Pancreas (tissue), 10 donors: ENCODE results near the gene EMSY. TPM values are rescaled to one million over a fixed set of nuclear protein-coding genes. Genes with fewer than 3 reads are reported as not detected.

Source experiments
- ATAC-seq, 4 donors: fragments of 200-7000 bp; cut with Tn5 transposase; one replicate each; pipeline versions ENCODE4 v1.8.0 to v1.9.1; 2020; ENCODE audit warnings: mild to moderate bottlenecking in 4 of 4, moderate library complexity in 4 of 4
- DNase-seq, 6 donors: peaks; one replicate each; pipeline ENCODE4 v3.0.0-alpha.2; 2020
- FAIRE-seq: peaks from 2 replicates; lab custom pipeline; 2012; peaks lifted over from hg19 to GRCh38; lab: Jason Lieb, UNC
- H3K27ac ChIP-seq, 4 donors: fragments of 200-600 bp; sonication (generic); 1 replicate in 3 of 4; 2 replicates in 1 of 4; pipeline versions ENCODE4 v1.5.0 to v1.8.0; 2020
- H3K27me3 ChIP-seq, 4 donors: fragments of 200-600 bp; one replicate each; pipeline ENCODE4 v1.8.0; 2021
- H3K36me3 ChIP-seq, 3 donors: fragments of 200-600 bp; sonication (generic) in 1 of 3; one replicate each; pipeline versions ENCODE4 v1.5.0 to v1.8.0; 2020 to 2021
- H3K4me1 ChIP-seq, 3 donors: fragments of 200-600 bp; one replicate each; pipeline ENCODE4 v1.8.0; 2021
- H3K4me3 ChIP-seq, 4 donors: fragments of 200-600 bp; sonication (generic) in 2 of 4; one replicate each; pipeline versions ENCODE4 v1.5.0 to v1.8.0; 2020 to 2021
- H3K9me3 ChIP-seq, 4 donors: fragments of 200-600 bp; one replicate each; pipeline ENCODE4 v1.8.0; 2021
- CTCF ChIP-seq, 4 donors: fragments of 200-600 bp; sonication (generic) in 3 of 4; IDR thresholded peaks; one replicate each; pipeline versions ENCODE4 v1.5.0 to v1.8.0; 2021; ENCODE audit warnings: antibody characterized with exemption in 4 of 4
- WGBS, 2 donors: extraction: QIAGEN DNeasy Blood & Tissue Kit; methylation state at CpG; one replicate each; pipeline ENCODE4 v1.1.7; 2013; 5-methylcytosine and 5-hydroxymethylcytosine counted together
- intact Hi-C, 3 donors: fragments of 100-400 bp; cut with DNase I; formaldehyde crosslinking; loops; one replicate each; pipeline versions ENCODE4 v1.11.1 to v1.14.2; 2022
- polyA plus RNA-seq, 2 donors: library from polyadenylated mRNA; stranded (reverse); fragments of 200-250 nt; gene quantifications; one replicate each; pipeline ENCODE4 v1.2.3, GENCODE V29; 2013
- total RNA-seq, 6 donors: library from RNA; stranded (reverse); fragmentation: NEBNext Ultra II Directional in 4 of 6; extraction: Animal tissue kit (Norgen Biotek cat#: 25700) in 4 of 6; gene quantifications; one replicate each; pipeline versions ENCODE4 v1.2.1 to v1.2.4, GENCODE V29; 2021 to 2023
- donor health status: healthy with polysubstance abuse.
- donor health status: DM: no; HTN: no; CAD: no; lungs with moderate emphysema.
- donor health status: DM: no; HTN: no; CAD: no.
- donor health status: control.
- donor health status: control.
- donor health status: Bipolar disorder and iron deficiency.
- donor health status: DM: yes; HTN: yes; CAD: no.
- donor health status: DM: no; HTN: no; CAD: no.
- donor health status: DM: no; HTN: no; CAD: no.
- donor health status: DM: yes; HTN: yes; CAD: no.

EMSY gene
- total and polyA plus RNA-seq, 8 donors = 4.6 to 14.0 (median 7.0) TPM

GRCh38 chr11:76512851-76513653 is 68.2 kb downstream of the EMSY start:
- intact Hi-C loops = loop anchor here in 1 of 3 donors (10.0 kb wide), 1 partner anchor 308 kb away; the partner anchor contains the start of gene WNT11
- peak in 3 of 4 donors; percentile 59 to 76 (median 71) for ATAC-seq
- TF ChIP-seq CTCF (IDR thresholded peaks at IDR 0.05) = no peak
- no peak for FAIRE-seq
- Histone ChIP-seq H3K9me3 (no peaks in the 10 kb centered on the region), H3K27ac (no peak overlapping the region), H3K36me3 (no peaks in the 10 kb centered on the region), H3K4me1 (peaks cover 3 to 26% (median 26%) of the 10 kb centered on the region in 3 donors), H3K27me3 (no peaks in the 10 kb centered on the region), H3K4me3 (no peak overlapping the region)
- DNase-seq = no peak
- WGBS, 2 donors = 46 to 50% methylated on average over 1 of the region's 1 CpG

GRCh38 chr11:76513654-76514034 is 68.8 kb downstream of the EMSY start:
- no peak overlapping the region for H3K4me3 ChIP-seq
- DNase-seq = no peak
- TF ChIP-seq CTCF (IDR thresholded peaks at IDR 0.05) = no peak
- no peak for FAIRE-seq
- ATAC-seq = no peak
- H3K36me3 ChIP-seq = no peaks in the 10 kb centered on the region
- H3K27ac ChIP-seq = no peak overlapping the region
- 81 to 84% methylated on average over 3 of the region's 3 CpGs for WGBS, 2 donors
- H3K9me3 ChIP-seq = no peaks in the 10 kb centered on the region
- intact Hi-C loops = loop anchor here in 1 of 3 donors (10.0 kb wide), 1 partner anchor 309 kb away; the partner anchor contains the start of gene WNT11
- peaks cover 3 to 26% (median 26%) of the 10 kb centered on the region in 3 donors for H3K4me1 ChIP-seq
- no peaks in the 10 kb centered on the region for H3K27me3 ChIP-seq

- no peaks in the 10 kb centered on the region for H3K27me3 ChIP-seq
- peaks cover 3 to 21% (median 20%) of the 10 kb centered on the region in 3 donors for H3K4me1 ChIP-seq
- H3K36me3 ChIP-seq = no peaks in the 10 kb centered on the region
- FAIRE-seq (no peak), DNase-seq (no peak), ATAC-seq (peak in 2 of 4 donors; percentile 35 to 57)
- H3K9me3 ChIP-seq = no peaks in the 10 kb centered on the region
- intact Hi-C loops = loop anchor here in 1 of 3 donors (10.0 kb wide), 1 partner anchor 311 kb away; the partner anchor contains the start of gene WNT11
- 33 to 51% methylated on average over 1 of the region's 1 CpG for WGBS, 2 donors
- no peak overlapping the region for H3K27ac ChIP-seq
- TF ChIP-seq CTCF (IDR thresholded peaks at IDR 0.05) = no peak
- no peak overlapping the region for H3K4me3 ChIP-seq
Measured at GRCh38 chr11:76515494-76515893, 70.7 kb downstream of the EMSY start.

GRCh38 chr11:76523147-76523546 is 78.3 kb downstream of the EMSY start:
- Histone ChIP-seq H3K4me1 (peaks cover 8 to 18% (median 16%) of the 10 kb centered on the region in 3 donors), H3K27ac (no peak overlapping the region), H3K36me3 (peaks cover 0 to 3% (median 0%) of the 10 kb centered on the region in 3 donors), H3K9me3 (no peaks in the 10 kb centered on the region), H3K4me3 (no peak overlapping the region), H3K27me3 (no peaks in the 10 kb centered on the region)
- WGBS, 2 donors = 48 to 49% methylated on average over 5 of the region's 5 CpGs
- FAIRE-seq (no peak), DNase-seq (no peak), ATAC-seq (peak in 1 of 4 donors; percentile 8)
- no peak for TF ChIP-seq CTCF (IDR thresholded peaks at IDR 0.05)
- intact Hi-C loops = no loop called here
